H1 (cell line): ENCODE data around the gene COMMD1. TPM values are rescaled to one million over a fixed set of nuclear protein-coding genes. Genes with fewer than 3 reads are reported as not detected.

Experiments
- CTCF ChIA-PET: fragments of 300-600 bp; sonication (Branson Sonifier 250); formaldehyde crosslinking; loops from one replicate; lab custom pipeline; 2021; ENCODE audit not compliant: partially characterized antibody; lab: Charles Lee
- POLR2A ChIA-PET: fragments of 300-600 bp; sonication (Branson Sonifier 250); formaldehyde crosslinking; loops from one replicate; lab custom pipeline; 2021; ENCODE audit warnings: inconsistent platforms; ENCODE audit not compliant: partially characterized antibody; lab: Charles Lee
- DNase-seq, 2 experiments: peaks; one replicate each; pipeline versions ENCODE4 v3.0.0 to v3.0.0-alpha.2; 2010 to 2022; ENCODE audit warnings: low spot score in 2 of 2, low read depth in 1 of 2, mixed read lengths in 1 of 2
- FAIRE-seq: peaks from 2 replicates; lab custom pipeline; 2011; peaks lifted over from hg19 to GRCh38; lab: Jason Lieb, UNC
- H2AFZ ChIP-seq: 2 replicates; pipeline ENCODE4 v1.8.1; 2012; ENCODE audit warnings: low read length, inconsistent platforms
- H2AK5ac ChIP-seq: 2 replicates; pipeline ENCODE4 v1.6.1; 2013; ENCODE audit warnings: low read depth, low read length
- H2BK120ac ChIP-seq: replicated peaks from 2 replicates; pipeline ENCODE3; 2013; ENCODE audit warnings: low read depth, low read length, inconsistent platforms
- H2BK12ac ChIP-seq: 2 replicates; pipeline ENCODE4 v1.6.1; 2013; ENCODE audit warnings: low read depth, low read length
- H2BK15ac ChIP-seq: 2 replicates; pipeline ENCODE4 v1.6.1; 2013; ENCODE audit warnings: low read length
- H2BK20ac ChIP-seq: 2 replicates; pipeline ENCODE4 v1.6.1; 2013; ENCODE audit warnings: low read length
- H2BK5ac ChIP-seq: 2 replicates; pipeline ENCODE4 v1.6.1; 2013; ENCODE audit warnings: low read depth, low read length
- H3K14ac ChIP-seq: 2 replicates; pipeline ENCODE4 v1.6.1; 2013; ENCODE audit warnings: inconsistent platforms; ENCODE audit not compliant: insufficient read length
- H3K18ac ChIP-seq: 2 replicates; pipeline ENCODE4 v1.6.1; 2013; ENCODE audit warnings: low read length; ENCODE audit errors: extremely low read depth
- H3K23ac ChIP-seq: 2 replicates; pipeline ENCODE4 v1.6.1; 2013; ENCODE audit warnings: inconsistent platforms; ENCODE audit not compliant: insufficient read length
- H3K23me2 ChIP-seq: 2 replicates; pipeline ENCODE4 v1.6.1; 2013; ENCODE audit warnings: low read depth, low read length
- H3K27ac ChIP-seq: 2 replicates; pipeline ENCODE4 v1.6.1; 2011; ENCODE audit warnings: low read depth, low read length, inconsistent platforms
- H3K27me3 ChIP-seq, 4 experiments: replicated peaks in 1 of 4; 1 replicate in 1 of 4; 2 replicates in 3 of 4; pipeline versions ENCODE4 v1.6.1 to v1.8.1; 2011 to 2013; ENCODE audit warnings: low read length in 3 of 4, mild to moderate bottlenecking in 3 of 4, inconsistent platforms in 2 of 4, mixed read lengths in 2 of 4, moderate library complexity in 1 of 4; ENCODE audit not compliant: control insufficient read depth in 3 of 4, insufficient read depth in 3 of 4; ENCODE audit errors: extremely low read depth in 1 of 4
- H3K36me3 ChIP-seq, 4 experiments: 2 replicates each; pipeline versions ENCODE4 v1.6.1 to v1.8.1; 2011 to 2013; ENCODE audit warnings: mild to moderate bottlenecking in 4 of 4, low read length in 3 of 4, moderate library complexity in 2 of 4, control low read depth in 1 of 4, inconsistent platforms in 1 of 4; ENCODE audit not compliant: insufficient read depth in 4 of 4, control insufficient read depth in 2 of 4
- H3K4ac ChIP-seq: replicated peaks from 2 replicates; pipeline ENCODE3; 2013; ENCODE audit warnings: low read length, low read depth, mixed read lengths, inconsistent platforms; ENCODE audit not compliant: insufficient read length
- H3K4me1 ChIP-seq, 4 experiments: replicated peaks in 1 of 4; 1 replicate in 1 of 4; 2 replicates in 3 of 4; pipeline versions ENCODE4 v1.6.1 to v1.8.1; 2011 to 2013; ENCODE audit warnings: low read length in 3 of 4, inconsistent platforms in 2 of 4, mixed read lengths in 1 of 4; ENCODE audit not compliant: insufficient read depth in 4 of 4, control insufficient read depth in 3 of 4
- H3K4me2 ChIP-seq, 2 experiments: 2 replicates each; pipeline versions ENCODE4 v1.6.1 to v1.8.1; 2011 to 2013; ENCODE audit warnings: low read depth in 2 of 2, low read length in 2 of 2, control low read depth in 1 of 2, inconsistent platforms in 1 of 2, mild to moderate bottlenecking in 1 of 2; ENCODE audit not compliant: insufficient read depth in 1 of 2
- H3K4me3 ChIP-seq, 4 experiments: fragments of 200-600, 300-600 bp in 1 of 4; sonication (generic), shearing (Covaris generic), sonication (Bioruptor Twin) in 1 of 4; 2 replicates each; pipeline versions ENCODE4 v1.5.1 to v1.8.1; 2011 to 2016; ENCODE audit warnings: low read length in 4 of 4, low read depth in 3 of 4, control low read depth in 2 of 4, inconsistent platforms in 2 of 4, mild to moderate bottlenecking in 2 of 4, mixed read lengths in 1 of 4, moderate library complexity in 1 of 4; ENCODE audit not compliant: insufficient read depth in 2 of 4; ENCODE audit errors: extremely low read depth in 1 of 4
- H3K56ac ChIP-seq: replicated peaks from 2 replicates; pipeline ENCODE3; 2013; ENCODE audit warnings: low read depth, mild to moderate bottlenecking, mixed read lengths, low read length, inconsistent platforms; ENCODE audit not compliant: insufficient read length
- H3K79me1 ChIP-seq: 2 replicates; pipeline ENCODE4 v1.6.1; 2013; ENCODE audit warnings: low read depth, low read length, control low read depth
- H3K79me2 ChIP-seq, 2 experiments: 2 replicates each; pipeline versions ENCODE4 v1.6.1 to v1.8.1; 2012 to 2013; ENCODE audit warnings: low read length in 2 of 2, mild to moderate bottlenecking in 2 of 2, inconsistent platforms in 1 of 2; ENCODE audit not compliant: insufficient read depth in 2 of 2, control insufficient read depth in 1 of 2
- H3K9ac ChIP-seq, 4 experiments: replicated peaks in 1 of 4; 1 replicate in 1 of 4; 2 replicates in 3 of 4; pipeline versions ENCODE4 v1.6.1 to v1.8.1; 2011 to 2013; ENCODE audit warnings: low read depth in 3 of 4, low read length in 3 of 4, control low read depth in 2 of 4, mild to moderate bottlenecking in 2 of 4, moderate library complexity in 2 of 4, inconsistent platforms in 1 of 4; ENCODE audit errors: extremely low read depth in 1 of 4
- H3K9me3 ChIP-seq, 2 experiments: 2 replicates each; pipeline versions ENCODE4 v1.6.1 to v1.8.1; 2012 to 2013; ENCODE audit warnings: mild to moderate bottlenecking in 2 of 2, moderate library complexity in 2 of 2, control low read depth in 1 of 2, inconsistent platforms in 1 of 2, low read depth in 1 of 2, low read length in 1 of 2, mixed read lengths in 1 of 2; ENCODE audit not compliant: insufficient read depth in 2 of 2
- H4K20me1 ChIP-seq, 2 experiments: replicated peaks in 1 of 2; 2 replicates each; pipeline versions ENCODE3 to v1.8.1; 2011 to 2013; ENCODE audit warnings: inconsistent platforms in 2 of 2, low read length in 2 of 2, mild to moderate bottlenecking in 1 of 2; ENCODE audit not compliant: insufficient read depth in 2 of 2, control insufficient read depth in 1 of 2
- H4K5ac ChIP-seq: 2 replicates; pipeline ENCODE4 v1.6.1; 2013; ENCODE audit warnings: low read length, low read depth, mixed read lengths, inconsistent platforms; ENCODE audit not compliant: insufficient read length
- H4K8ac ChIP-seq: 2 replicates; pipeline ENCODE4 v1.8.0; 2013; ENCODE audit warnings: mild to moderate bottlenecking, moderate library complexity, low read length, inconsistent platforms; ENCODE audit not compliant: insufficient read depth; ENCODE audit errors: extremely low read depth
- H4K91ac ChIP-seq: replicated peaks from 2 replicates; pipeline ENCODE3; 2013; ENCODE audit warnings: low read length, mixed read lengths, inconsistent platforms; ENCODE audit not compliant: insufficient read length
- BACH1 ChIP-seq: IDR thresholded peaks from 2 replicates; pipeline ENCODE4 v1.6.1; 2012; ENCODE audit warnings: low read length, improper control_type of control experiment
- BRCA1 ChIP-seq: IDR thresholded peaks from 2 replicates; pipeline ENCODE4 v1.6.1; 2012; ENCODE audit warnings: low read depth, low read length, improper control_type of control experiment
- CBX8 ChIP-seq: fragments of 300-800, 300-1000 bp; sonication (generic); IDR thresholded peaks from 2 replicates; pipeline ENCODE4 v1.7.1; 2016; ENCODE audit warnings: low read depth, low read length, borderline replicate concordance
- FOSL1 ChIP-seq: IDR thresholded peaks from 2 replicates; pipeline ENCODE4 v1.6.1; 2011; ENCODE audit warnings: mild to moderate bottlenecking, low read depth, low read length, moderate library complexity; ENCODE audit not compliant: insufficient read depth
- GTF2F1 ChIP-seq: IDR thresholded peaks from 2 replicates; pipeline ENCODE4 v1.6.1; 2012; ENCODE audit warnings: low read depth, low read length, improper control_type of control experiment, borderline replicate concordance
- POLR2AphosphoS5 ChIP-seq: IDR thresholded peaks from 2 replicates; pipeline ENCODE4 v1.6.1; 2011; ENCODE audit warnings: low read depth, low read length
- POU5F1 ChIP-seq: IDR thresholded peaks from 2 replicates; pipeline ENCODE4 v1.6.1; 2011; ENCODE audit warnings: low read depth, mild to moderate bottlenecking, low read length, moderate library complexity
- RFX5 ChIP-seq: IDR thresholded peaks from 2 replicates; pipeline ENCODE4 v1.6.1; 2011; ENCODE audit warnings: low read depth, low read length, improper control_type of control experiment, borderline replicate concordance
- RNF2 ChIP-seq: fragments of 200-900, 300-1000 bp; sonication (generic); IDR thresholded peaks from 2 replicates; pipeline ENCODE4 v1.7.1; 2016; ENCODE audit warnings: borderline replicate concordance, low read depth, mild to moderate bottlenecking, antibody characterized with exemption, low read length; ENCODE audit not compliant: poor library complexity, severe bottlenecking; ENCODE audit errors: missing control alignments
- SP2 ChIP-seq: IDR thresholded peaks from 2 replicates; pipeline ENCODE4 v1.6.1; 2012; ENCODE audit warnings: mild to moderate bottlenecking, low read length, inconsistent platforms
- TAF1 ChIP-seq: IDR thresholded peaks from 2 replicates; pipeline ENCODE4 v1.6.1; 2011; ENCODE audit warnings: mild to moderate bottlenecking, low read depth, low read length
- TBP ChIP-seq: IDR thresholded peaks from 2 replicates; pipeline ENCODE4 v1.6.1; 2011; ENCODE audit warnings: low read depth, low read length, improper control_type of control experiment
- YY1 ChIP-seq: IDR thresholded peaks from 2 replicates; pipeline ENCODE4 v1.6.1; 2011; ENCODE audit warnings: low read depth, mild to moderate bottlenecking, low read length
- WGBS, 2 experiments: shearing (Covaris generic) in 1 of 2; methylation state at CpG; one replicate each; pipeline versions ENCODE4 v1.1.6 to v1.1.7; 2013 to 2015; ENCODE audit warnings: low lambda C conversion rate in 2 of 2, mixed read lengths in 2 of 2, inconsistent platforms in 1 of 2, low coverage in 1 of 2, missing lambda C conversion rate in 1 of 2; ENCODE audit not compliant: insufficient replicate concordance in 2 of 2, insufficient coverage in 1 of 2, insufficient read length in 1 of 2; ENCODE audit errors: extremely low coverage in 1 of 2, missing lambda C conversion rate in 1 of 2; 5-methylcytosine and 5-hydroxymethylcytosine counted together
- polyA plus RNA-seq, 7 experiments: library from polyadenylated mRNA; depleted of rRNA in 3 of 7; stranded (reverse) in 5 of 7; unstranded in 2 of 7; fragments of >200 nt in 5 of 7; fragments of 200-250 nt in 2 of 7; gene quantifications; 1 replicate in 5 of 7; 2 replicates in 1 of 7; 4 replicates in 1 of 7; pipeline versions ENCODE4 v1.2.1 to v1.2.3, GENCODE V29; 2011 to 2013; ENCODE audit warnings: missing spikeins in 2 of 7, mixed read lengths in 2 of 7
- total RNA-seq: library from RNA; stranded (reverse); fragmentation: NEBNext Ultra II Directional; extraction: Animal tissue kit (Norgen Biotek cat#: 25700); gene quantifications from 2 replicates; pipeline ENCODE4 v1.2.1, GENCODE V29; 2021
- TF ChIP-seq, protein P1 (sequence below): IDR thresholded peaks from 2 replicates; pipeline ENCODE4 v1.6.1; 2011; ENCODE audit warnings: low read depth, mild to moderate bottlenecking, low read length; ENCODE audit not compliant: insufficient read depth
- TF ChIP-seq, protein P2 (sequence below): IDR thresholded peaks from 2 replicates; pipeline ENCODE4 v1.6.1; 2012; ENCODE audit warnings: inconsistent platforms

Gene COMMD1
- total and polyA plus RNA-seq, 2 of the 8 experiments (the other 6 are each of a cell fraction or from before 2014, with no cell fraction given), result 23.5 to 28.3 TPM

DNA sequence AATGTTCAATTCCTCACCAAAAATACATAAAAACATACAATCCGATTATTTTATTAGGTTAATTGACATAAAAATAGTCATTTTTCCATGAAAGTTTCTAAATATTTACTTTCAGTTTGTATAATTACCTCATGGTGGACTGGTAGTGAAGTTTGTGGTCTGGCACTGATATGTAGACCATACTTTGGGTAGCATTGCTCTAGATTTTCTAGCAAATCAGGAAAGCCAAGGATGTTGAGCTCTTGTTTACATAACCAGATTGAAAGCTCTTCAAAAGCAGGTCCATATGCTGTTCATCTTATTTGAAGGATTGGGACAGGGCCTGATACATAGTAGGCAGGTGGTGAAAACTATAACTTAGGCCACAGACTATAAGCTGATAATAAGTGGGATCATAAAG is 61.8 kb downstream of the COMMD1 start:
- Histone ChIP-seq H2AFZ (no peak overlapping the region), H3K9ac (no peak overlapping the region), H4K20me1 (no peaks in the 10 kb centered on the region), H2BK15ac (no peak overlapping the region), H3K9me3 (no peaks in the 10 kb centered on the region), H3K27ac (no peak overlapping the region), H3K27me3 (no peaks in the 10 kb centered on the region), H3K23ac (no peak overlapping the region), H2AK5ac (no peak overlapping the region), H3K14ac (no peak overlapping the region), H3K79me2 (no peaks in the 10 kb centered on the region), H2BK5ac (no peak overlapping the region), H3K4me1 (peaks cover 0 to 4% (median 0%) of the 10 kb centered on the region in 4 experiments; a peak in 3 of 7 replicates), H3K4ac (no peak overlapping the region), H4K8ac (no peak overlapping the region), H3K4me3 (no peak overlapping the region), H2BK20ac (no peak overlapping the region), H3K4me2 (no peak overlapping the region), H2BK12ac (no peak overlapping the region), H3K36me3 (no peaks in the 10 kb centered on the region), H4K5ac (no peak overlapping the region), H2BK120ac (no peak overlapping the region), H3K23me2 (no peaks in the 10 kb centered on the region), H3K56ac (no peak overlapping the region), H3K79me1 (no peaks in the 10 kb centered on the region), H3K18ac (no peak overlapping the region), H4K91ac (no peak overlapping the region)
- CTCF ChIA-PET, result interaction anchor here (0.6 to 0.7 kb wide), 2 partner anchors 13 to 187 kb away, joined by 3 read pairs; no protein-coding TSS in a partner anchor
- no peak for FAIRE-seq
- DNase-seq, result no peak
- 83% methylated on average over 1 of the region's 1 CpG; no CpG with 5 or more reads in 1 of the 2 experiments for WGBS, 2 experiments
- POLR2A ChIA-PET, result no interaction called here
- TF ChIP-seq RNF2 (no peak), GTF2F1 (no peak), RFX5 (no peak), POLR2AphosphoS5 (no peak), YY1 (no peak), BACH1 (no peak), POU5F1 (no peak), FOSL1 (no peak), CBX8 (no peak), TAF1 (no peak), BRCA1 (no peak), TBP (no peak), SP2 (no peak)
- TF ChIP-seq, protein P1, sequence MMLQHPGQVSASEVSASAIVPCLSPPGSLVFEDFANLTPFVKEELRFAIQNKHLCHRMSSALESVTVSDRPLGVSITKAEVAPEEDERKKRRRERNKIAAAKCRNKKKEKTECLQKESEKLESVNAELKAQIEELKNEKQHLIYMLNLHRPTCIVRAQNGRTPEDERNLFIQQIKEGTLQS, result no peak
- TF ChIP-seq, protein P2, sequence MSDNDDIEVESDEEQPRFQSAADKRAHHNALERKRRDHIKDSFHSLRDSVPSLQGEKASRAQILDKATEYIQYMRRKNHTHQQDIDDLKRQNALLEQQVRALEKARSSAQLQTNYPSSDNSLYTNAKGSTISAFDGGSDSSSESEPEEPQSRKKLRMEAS, result no peak
